ENCODE results near the gene CDK5RAP3.
"Not testable (repeated sequence)": the region's sequence is repeated elsewhere in the genome, so short reads cannot be mapped to it uniquely, and the experiment has no call there.

Gene CDK5RAP3

DNA sequence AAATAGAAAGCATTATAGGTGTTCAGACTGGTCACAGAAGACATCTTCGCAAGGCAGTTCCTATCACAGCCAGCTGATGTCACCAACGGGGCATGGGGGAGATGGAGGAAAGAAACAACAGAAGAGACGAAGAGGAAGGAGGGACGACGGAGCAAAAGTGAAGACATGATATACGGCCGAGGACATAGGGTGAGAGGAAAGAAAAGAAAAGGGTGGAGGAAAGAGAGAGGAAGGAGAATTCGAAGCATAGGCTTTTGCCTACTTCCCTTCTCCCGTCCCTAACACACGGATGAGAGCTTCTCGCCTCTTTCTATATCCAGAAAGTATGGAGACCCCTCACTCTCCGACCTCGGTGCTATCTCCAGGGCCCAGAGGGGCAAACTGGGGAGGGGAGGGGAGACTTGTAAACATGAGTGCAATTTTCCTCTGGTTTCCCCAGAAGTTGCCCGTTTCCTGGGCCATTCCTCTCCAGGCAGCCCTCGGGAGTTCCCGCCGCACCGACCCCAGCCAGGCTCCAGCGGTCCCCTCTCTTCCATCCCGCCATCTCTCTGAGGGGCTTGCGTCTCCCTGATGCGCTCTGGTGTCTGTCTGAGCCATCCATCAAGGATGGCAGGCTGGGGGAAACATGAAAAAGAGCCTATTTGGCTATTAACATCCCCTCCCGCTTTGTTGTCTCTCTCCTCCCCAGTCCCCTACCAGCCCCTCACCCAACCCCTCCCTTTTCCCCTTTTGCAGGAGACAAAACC, 40.7 kb downstream of the CDK5RAP3 start:
- in situ Hi-C loops (cut with HindIII; ENCODE audit: low pct_ligation_motif_present, low pct_unique_long_range_greater_than_20kb, low sequenced_read_pairs), result no loop called here
- peak; percentile 51 for DNase-seq

DNA sequence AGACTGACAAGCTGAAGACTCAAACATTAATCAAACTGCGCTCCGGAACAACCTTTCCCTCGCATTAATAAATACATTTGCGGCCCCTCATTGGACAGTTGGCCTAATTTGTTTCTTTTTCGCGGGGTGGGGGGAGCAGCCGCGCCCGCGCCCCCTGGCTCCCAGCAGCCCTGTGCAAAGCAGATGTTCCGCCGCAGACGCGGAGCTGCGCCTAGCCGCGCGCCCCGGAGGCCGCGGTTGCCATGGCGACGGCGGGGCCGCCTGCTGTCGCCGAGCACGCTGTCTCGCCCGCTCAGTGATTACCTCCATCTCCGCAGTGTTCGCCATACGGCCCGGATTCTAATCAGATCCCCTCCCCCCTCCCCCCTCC, 41.2 kb downstream of the CDK5RAP3 start:
- peak; percentile 27 for DNase-seq
- in situ Hi-C loops (cut with HindIII; ENCODE audit: low pct_ligation_motif_present, low pct_unique_long_range_greater_than_20kb, low sequenced_read_pairs), result no loop called here

GRCh38 chr17:48012654-48013053, 41.7 kb downstream of the CDK5RAP3 start:
- in situ Hi-C loops (cut with HindIII; ENCODE audit: low pct_ligation_motif_present, low pct_unique_long_range_greater_than_20kb, low sequenced_read_pairs), result no loop called here
- no peak for DNase-seq

DNA sequence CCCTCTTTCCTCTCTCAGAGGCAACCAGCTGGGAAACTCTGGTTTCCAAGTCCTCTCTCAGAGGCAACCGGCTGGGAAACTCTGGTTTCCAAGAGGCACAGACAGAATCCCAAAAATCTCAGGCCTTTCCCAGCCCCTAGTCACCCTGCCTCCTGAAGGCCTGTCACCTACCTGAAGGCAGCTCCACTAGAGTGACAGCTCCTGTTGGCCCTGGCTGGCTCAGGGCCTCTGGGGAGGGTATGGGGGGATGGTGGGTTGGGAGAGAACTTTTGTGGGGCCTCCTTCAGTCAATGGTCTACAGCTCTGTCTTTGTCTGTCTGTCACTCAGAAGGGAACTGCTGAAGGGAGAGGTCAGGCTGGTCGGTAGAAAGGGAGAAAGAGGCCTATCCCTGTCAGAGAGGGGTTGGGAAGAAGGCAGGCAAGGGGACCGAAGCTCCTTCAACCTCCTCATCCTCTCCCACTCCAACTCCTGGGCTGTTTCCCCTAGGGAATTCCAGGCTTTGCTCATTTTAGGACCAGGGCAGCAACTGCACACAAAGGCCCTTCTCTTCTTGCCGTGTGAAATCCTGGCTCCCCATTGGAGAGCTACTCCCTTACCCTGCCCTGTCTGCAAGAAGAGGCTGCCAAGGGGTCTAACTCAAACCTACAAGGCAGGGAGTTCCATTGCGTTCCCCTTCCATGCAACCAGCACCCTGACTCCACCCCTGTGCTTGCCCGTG, 43.1 kb downstream of the CDK5RAP3 start:
- DNase-seq, result no peak
- in situ Hi-C loops (cut with HindIII; ENCODE audit: low pct_ligation_motif_present, low pct_unique_long_range_greater_than_20kb, low sequenced_read_pairs), result no loop called here

DNA sequence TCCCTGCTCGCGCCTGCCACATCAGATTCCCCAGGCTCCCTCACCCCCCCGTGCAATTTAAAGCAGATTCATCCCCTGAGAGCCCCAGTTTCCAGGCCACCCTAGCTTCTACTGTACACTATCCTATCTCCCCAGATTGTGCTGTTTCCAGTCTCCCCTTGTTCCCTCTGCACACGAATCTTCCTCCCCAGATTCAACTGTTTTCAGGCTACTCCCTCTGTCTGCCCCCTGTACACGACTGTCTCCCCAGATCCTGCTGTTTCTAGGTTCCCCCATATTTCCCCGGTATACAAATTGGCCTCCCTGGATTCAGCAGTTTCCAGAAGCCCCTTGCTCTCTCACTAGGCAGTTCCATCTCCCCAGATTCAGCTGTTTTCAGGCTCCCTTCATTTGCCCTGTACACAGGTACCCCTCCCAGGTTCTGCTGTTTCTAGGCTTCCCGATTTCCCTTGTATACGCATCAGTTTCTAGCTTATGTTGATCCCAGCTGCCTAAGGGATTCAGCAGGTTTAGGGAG, 43.7 kb downstream of the CDK5RAP3 start:
- in situ Hi-C loops (cut with HindIII; ENCODE audit: low pct_ligation_motif_present, low pct_unique_long_range_greater_than_20kb, low sequenced_read_pairs), result no loop called here

GRCh38 chr17:48016112-48016511, 45.2 kb downstream of the CDK5RAP3 start:
- in situ Hi-C loops (cut with HindIII; ENCODE audit: low pct_ligation_motif_present, low pct_unique_long_range_greater_than_20kb, low sequenced_read_pairs), result no loop called here
- DNase-seq, result no peak

More for the DNA sequence above, 43.7 kb downstream of the CDK5RAP3 start:
- no peak for DNase-seq

DNA sequence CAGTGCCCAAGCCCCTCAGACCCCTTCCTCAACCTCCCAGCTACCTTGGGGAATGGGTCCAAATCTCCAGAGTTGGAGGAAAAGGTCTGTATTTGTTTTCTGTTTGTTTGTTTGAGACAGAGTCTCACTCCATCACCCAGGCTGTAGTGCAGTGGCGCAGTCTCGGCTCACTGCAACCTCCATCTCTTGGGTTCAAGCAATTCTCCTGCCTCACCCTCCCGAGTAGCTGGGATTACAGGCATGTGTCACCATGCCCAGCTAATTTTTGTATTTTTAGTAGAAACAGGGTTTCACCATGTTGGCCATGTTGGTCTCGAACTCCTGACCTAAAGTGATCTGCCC, 46.9 kb downstream of the CDK5RAP3 start:
- DNase-seq; in situ Hi-C loops (cut with HindIII; ENCODE audit: low pct_ligation_motif_present, low pct_unique_long_range_greater_than_20kb, low sequenced_read_pairs): not testable (repeated sequence)

DNA sequence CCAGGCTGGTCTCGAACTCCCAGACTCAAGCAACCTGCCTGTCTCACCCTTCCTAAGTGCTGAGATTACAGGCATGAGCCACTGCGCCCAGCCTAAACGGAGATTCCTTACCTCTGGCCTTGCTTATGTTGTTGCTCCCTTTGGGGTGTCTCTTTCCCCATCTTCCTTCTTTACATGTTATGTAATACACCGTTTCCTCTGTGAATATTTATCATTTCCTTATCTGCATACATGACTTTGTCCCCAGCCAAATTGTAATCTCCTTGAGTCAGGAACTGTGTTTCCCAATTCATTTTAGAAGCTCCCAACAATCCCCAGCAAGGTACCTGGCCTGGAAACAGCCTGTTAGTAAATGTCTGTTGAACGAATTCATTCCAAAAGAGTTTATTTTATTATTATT, 51.0 kb downstream of the CDK5RAP3 start:
- DNase-seq, result no peak
- in situ Hi-C loops (cut with HindIII; ENCODE audit: low pct_ligation_motif_present, low pct_unique_long_range_greater_than_20kb, low sequenced_read_pairs), result no loop called here

GRCh38 chr17:48022901-48023300, 52.0 kb downstream of the CDK5RAP3 start:
- in situ Hi-C loops (cut with HindIII; ENCODE audit: low pct_ligation_motif_present, low pct_unique_long_range_greater_than_20kb, low sequenced_read_pairs), result no loop called here
- no peak for DNase-seq

DNA sequence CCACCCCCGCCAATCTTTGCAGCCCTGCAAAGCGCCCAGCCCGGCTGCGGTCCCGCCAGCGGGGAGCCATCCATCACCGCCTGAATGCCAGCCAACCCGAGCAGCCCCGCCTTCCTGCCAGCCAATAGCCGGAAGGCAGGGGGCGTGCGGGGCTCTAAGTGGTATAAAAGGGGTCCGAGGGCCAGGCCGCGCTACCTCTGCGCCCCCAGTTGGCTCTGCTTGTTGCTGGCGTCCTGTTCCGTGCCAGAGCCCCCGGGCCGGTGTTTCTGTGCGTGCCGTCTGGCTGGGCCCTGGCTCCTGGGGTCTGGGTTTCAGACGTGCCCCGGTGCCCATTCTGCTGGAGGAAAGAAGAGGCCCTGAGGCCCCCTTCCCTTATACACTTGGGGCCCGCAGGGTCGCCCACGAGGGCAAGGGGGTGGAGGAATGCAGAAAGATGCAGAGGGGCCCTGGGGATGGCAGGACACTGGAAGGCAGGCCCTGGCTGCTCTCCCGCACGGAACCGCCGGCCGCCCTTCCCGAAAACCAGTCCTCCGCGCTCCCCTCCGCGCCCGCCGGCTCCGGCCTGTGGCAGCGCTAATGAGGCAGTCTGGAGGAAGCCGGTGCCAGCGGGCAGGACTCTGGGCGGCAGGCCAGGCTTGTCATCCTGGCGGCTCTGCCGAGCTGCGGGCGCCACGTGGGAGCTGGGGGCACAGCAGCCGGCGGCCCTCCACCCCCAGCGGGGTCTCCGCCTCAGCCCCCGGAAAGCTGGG, 52.7 kb downstream of the CDK5RAP3 start:
- DNase-seq, result peak; percentile 94
- in situ Hi-C loops (cut with HindIII; ENCODE audit: low pct_ligation_motif_present, low pct_unique_long_range_greater_than_20kb, low sequenced_read_pairs), result no loop called here

DNA sequence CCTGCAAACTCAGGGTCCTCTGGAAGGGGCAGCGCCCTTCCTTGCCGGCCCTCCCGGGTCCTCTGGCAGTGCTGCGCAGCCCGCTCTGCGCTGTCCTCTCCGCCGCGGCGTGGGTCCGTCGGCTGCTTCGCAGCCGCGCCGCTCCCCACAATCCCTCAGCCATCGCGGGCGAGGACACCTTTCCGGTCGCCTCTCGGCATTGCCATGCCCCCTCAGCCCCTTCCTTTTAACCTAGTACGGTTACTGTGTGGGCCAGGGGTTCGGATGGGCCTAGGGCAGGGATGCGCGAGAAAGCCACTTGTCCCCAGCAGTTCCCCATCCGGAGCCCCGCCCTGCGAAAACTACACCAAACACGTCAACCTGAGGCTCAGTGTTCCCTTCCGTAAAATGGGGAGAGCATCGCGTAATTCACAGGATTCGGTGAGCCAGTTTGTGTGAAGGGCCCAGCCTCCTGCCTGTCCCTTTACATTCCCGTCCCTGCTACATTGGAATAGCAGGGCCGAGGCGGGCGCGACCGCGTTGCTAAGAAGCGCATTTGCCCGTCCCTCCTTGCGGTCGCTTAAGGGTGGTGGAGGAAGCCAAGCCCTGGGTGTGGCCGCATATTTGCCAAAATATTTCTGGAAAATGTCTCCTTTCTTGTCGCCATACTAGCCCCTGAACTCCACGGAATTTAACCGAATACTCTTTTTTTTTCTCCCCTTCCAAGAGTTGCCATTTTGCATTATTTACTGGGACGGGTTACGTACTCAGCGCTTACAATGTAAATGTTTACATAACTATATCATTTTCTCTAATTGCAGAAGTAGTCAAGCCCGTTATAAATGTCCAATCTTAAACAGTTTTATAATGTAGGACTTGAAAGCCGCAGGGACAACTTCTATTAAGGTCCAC, 53.5 kb downstream of the CDK5RAP3 start:
- in situ Hi-C loops (cut with HindIII; ENCODE audit: low pct_ligation_motif_present, low pct_unique_long_range_greater_than_20kb, low sequenced_read_pairs), result no loop called here
- DNase-seq, result peak; percentile 61

DNA sequence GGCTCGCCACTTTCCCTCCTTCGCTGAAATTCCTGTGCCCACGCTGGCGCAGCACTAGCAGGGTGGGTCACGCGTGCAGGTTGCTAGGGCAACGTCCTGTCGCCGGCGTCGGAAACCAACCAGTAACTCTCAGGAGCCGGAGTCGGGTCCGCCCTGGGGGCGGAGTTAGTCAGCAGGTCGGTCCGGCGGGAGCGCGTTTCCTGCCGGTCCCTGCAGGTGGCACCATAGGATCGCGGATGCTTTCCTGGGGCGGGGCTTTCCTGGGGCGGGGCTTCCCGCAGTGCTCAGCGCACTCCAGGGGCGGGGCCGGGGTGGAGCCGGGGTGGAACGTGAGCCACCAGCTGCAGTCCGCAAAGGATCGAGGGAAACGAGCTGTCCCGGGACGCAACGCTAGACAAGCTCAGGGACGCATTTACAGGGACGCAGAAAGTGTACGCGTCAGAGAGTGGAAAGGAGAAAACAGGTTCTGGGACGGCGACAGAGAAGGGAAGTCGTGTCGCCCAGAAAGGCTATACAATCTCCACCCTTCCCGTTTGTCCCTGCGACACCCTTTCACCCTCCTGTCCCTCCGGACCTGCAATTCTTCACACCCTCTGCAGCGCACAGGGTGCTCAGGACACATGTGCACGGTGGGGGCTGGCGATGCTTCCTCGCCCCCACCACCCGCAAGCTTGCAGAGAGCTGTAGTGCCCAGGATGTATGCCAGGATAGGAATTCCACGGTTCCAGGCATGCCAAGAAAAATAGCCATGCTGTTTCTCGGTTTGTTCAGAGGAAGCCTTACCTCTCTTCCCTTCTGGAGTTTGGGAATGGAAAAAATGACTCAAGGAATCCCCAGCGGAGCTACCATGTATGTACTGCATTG, 54.4 kb downstream of the CDK5RAP3 start:
- in situ Hi-C loops (cut with HindIII; ENCODE audit: low pct_ligation_motif_present, low pct_unique_long_range_greater_than_20kb, low sequenced_read_pairs), result no loop called here
- peak; percentile 97 for DNase-seq

- DNase-seq, result peak; percentile 16
- in situ Hi-C loops (cut with HindIII; ENCODE audit: low pct_ligation_motif_present, low pct_unique_long_range_greater_than_20kb, low sequenced_read_pairs), result no loop called here
Measured at GRCh38 chr17:48025904-48026501, 55.1 kb downstream of the CDK5RAP3 start.

GRCh38 chr17:48026502-48027321, 55.8 kb downstream of the CDK5RAP3 start:
- DNase-seq, result peak; percentile 80
- in situ Hi-C loops (cut with HindIII; ENCODE audit: low pct_ligation_motif_present, low pct_unique_long_range_greater_than_20kb, low sequenced_read_pairs), result no loop called here

DNA sequence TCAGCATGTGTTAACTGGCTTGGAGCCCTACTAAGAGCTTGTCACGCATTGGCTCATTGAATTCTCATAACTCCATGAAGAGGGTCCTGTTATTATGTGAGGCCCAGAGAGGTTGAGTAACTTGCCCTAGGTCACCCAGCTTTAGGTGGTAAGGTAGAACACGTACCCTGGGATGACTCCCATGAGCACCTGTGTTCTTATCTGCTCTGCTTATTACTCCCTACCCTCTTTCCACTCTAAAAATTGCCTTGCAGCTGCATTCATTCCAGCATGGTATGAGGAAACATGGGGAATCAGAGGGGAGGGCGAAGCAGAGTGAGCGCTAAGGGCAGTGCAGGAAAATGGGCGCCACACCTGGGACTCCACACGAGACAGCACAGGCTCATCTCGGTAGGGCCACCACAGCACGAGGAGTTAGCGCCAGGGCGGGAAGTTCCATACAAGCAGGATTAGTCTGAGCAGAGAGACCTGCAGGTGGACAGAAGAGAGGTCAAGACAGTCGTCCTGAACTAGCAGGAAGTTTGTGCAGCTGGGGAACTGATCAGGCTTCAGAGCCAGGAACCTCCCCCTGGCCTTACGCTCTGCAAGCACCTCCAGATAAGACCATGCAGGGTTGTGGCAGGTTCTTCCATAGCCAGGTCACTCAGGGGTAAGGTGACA, 56.5 kb downstream of the CDK5RAP3 start:
- no peak for DNase-seq
- in situ Hi-C loops (cut with HindIII; ENCODE audit: low pct_ligation_motif_present, low pct_unique_long_range_greater_than_20kb, low sequenced_read_pairs), result no loop called here

- no peak for DNase-seq
- in situ Hi-C loops (cut with HindIII; ENCODE audit: low pct_ligation_motif_present, low pct_unique_long_range_greater_than_20kb, low sequenced_read_pairs), result no loop called here
Measured at GRCh38 chr17:48028736-48029135, 57.8 kb downstream of the CDK5RAP3 start.

Measured in ACHN (cell line).